HG02642 (cell line): Measurements from ENCODE around the gene APC2.
"Not testable (repeated sequence)": the region's sequence is repeated elsewhere in the genome, so short reads cannot be mapped to it uniquely, and the experiment has no call there.

ENCODE experiments used
- ATAC-seq: cut with Tn5 transposase; IDR thresholded peaks from one replicate; pipeline ENCODE4 v1.9.1; 2021; ENCODE audit warnings: mild to moderate bottlenecking; ENCODE audit not compliant: unreplicated experiment, poor library complexity

Gene APC2

DNA sequence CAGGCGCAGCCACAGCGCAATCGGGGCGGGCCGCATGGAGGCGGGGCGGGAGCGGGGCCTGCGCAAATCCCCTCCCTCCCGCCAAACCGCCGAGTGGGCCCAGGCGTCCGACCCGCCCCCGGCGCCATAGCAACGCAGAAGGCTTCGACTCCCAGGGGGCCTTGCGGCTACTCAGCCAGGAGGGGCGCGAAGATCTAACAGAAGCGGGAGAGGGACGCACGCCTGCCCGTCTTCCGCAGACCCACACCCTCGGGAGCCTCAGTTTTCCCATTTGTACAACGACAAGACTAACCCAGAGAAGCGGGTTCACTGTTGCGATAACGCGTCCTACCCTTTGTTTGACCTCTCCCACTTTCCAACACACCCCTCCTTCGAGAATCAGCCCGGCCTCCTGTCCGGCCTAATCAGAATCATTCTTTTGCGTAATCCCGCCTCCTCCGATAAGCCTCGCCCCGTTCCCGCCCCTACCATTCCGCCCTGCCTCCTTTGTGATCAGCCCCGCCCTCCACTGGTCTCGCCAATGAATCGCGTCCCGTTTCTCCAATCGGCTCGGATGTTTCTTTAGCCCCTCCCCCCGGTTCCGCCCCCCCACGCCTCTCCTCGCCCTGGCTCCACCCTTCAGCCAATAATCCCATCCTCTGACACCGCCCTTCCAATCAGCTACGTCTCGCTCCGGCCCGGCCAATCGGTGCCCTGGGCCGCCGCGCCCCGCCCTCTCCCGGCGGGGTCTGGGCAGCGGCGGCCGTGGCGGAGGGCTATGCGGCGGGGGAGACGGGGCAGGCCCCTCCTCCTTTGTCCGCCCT lies 40.6 kb downstream of the APC2 start, which contains the start of gene PCSK4:
Gene PCSK4, minus strand, starts transcription at position 40 of the 803 bp plus-strand sequence. Its CDS starts 4 bp downstream, at position 36.
- peak; percentile 81 for ATAC-seq

GRCh38 chr19:1491114-1491848 lies 41.4 kb downstream of the APC2 start, which contains the start of gene REEP6:
Gene REEP6 (plus strand): TSS chr19:1491181. CDS start chr19:1491270, 89 bp downstream.
- no peak for ATAC-seq

DNA sequence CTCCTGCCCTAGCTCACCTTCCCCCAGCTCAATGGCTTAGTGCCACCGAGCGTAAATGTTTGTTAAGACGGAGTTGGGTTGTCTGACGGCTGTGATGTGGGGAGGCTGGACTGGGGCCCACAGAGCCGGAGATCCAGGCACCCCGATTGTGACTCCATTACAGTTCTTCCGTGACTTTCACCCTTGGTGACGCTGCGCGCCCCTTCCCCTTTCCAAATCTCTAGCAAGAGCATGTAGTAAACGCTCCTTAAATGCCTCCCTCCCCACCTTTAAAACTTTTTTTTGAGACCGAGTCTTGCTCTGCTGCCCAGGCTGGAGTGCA lies 41.9 kb downstream of the APC2 start:
- no peak for ATAC-seq

DNA sequence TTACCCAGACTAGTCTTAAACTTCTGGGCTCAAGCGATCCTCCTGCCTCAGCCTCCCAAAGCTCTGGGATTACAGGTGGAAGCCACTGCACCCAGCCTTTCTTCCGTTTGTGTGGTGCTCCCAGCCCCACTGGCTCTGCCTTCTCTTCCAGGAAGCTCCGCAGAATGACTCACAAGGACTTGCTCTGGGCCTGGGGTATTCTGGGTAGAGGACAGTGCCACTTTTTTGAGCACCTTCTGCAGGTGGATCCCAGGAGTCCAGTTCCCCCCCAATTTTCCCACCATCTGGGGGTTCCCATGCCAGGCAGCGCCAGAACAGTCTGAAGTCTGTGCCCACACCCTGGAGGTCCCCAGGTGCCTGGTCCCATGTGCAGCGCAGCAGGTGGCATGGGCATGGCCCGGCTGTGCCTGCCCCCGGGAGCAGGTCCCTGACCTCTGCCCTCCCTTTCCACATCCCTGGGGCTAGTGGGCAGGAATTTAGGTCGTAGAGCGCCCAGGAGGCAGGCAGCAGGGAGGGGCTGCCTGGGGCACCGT lies 42.6 kb downstream of the APC2 start:
- ATAC-seq = no peak

- ATAC-seq = no peak
Measured at GRCh38 chr19:1494115-1494815, 44.3 kb downstream of the APC2 start.

GRCh38 chr19:1495051-1495798 lies 45.3 kb downstream of the APC2 start:
- ATAC-seq = no peak

GRCh38 chr19:1495799-1496713 lies 46.1 kb downstream of the APC2 start:
- no peak for ATAC-seq

- no peak for ATAC-seq
Measured at GRCh38 chr19:1496714-1497577, 47.0 kb downstream of the APC2 start.

DNA sequence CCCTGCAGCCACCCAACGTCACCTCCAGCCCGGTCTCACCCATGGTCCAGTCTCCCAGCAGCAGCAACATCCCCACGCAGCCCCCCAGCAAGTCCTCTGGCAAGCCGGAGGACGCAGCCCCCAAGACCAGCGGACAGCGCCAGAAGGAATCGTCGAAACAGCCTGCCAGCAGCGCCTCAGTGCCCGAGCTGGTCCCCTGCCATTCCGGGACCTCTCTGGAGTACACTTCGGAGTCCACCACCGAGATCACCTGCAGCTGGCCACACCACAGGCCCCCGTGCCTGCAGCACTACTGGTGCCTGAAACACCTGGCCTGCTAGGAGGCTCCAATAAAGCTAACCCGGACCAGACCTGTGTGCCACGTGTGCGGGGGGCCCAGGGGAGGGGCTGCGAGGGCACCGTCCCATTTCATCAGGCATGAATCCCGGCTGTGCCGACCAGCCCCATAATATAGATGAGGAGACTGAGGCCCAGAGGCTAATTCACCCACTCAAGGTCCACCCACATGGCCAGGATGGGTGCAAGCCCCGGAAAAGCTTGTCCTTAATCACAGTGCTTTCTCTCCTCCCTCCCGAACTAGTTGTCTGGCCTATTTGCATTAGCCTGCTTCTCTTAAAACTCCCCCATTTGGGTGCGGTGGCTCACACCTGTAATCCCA lies 47.8 kb downstream of the APC2 start:
- no peak for ATAC-seq

DNA sequence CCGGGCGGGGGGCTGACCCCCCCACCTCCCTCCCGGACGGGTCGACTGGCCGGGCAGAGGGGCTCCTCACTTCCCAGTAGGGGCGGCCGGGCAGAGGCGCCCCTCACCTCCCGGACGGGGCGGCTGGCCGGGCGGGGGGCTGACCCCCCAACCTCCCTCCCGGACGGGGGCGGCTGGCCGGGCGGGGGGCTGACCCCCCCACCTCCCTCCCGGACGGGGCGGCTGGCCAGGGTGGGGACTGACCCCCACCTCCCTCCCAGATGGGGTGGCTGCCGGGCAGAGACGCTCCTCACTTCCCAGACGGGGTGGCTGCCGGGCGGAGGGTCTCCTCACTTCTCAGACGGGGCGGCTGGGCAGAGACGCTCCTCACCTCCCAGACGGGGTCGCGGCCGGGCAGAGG lies 49.3 kb downstream of the APC2 start:
- ATAC-seq = not testable (repeated sequence)

DNA sequence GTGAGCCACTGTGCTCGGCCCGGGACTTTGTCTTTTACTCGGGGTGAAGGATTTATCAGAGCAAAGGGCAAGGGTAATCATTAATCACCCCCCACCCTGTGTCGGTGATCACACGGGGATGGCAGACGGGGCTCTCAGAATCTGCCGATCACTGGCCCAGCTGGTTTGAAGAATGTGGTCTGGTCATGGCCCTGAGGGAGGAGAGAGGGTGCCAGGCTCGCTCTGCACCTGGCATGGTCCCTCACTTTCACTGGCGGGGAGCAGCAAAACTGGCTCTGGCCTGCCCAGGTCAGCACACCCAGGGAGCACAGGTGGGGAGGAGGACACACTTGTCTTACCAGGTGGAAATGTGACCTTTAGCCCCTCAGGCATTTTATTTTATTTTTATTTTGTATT lies 51.3 kb downstream of the APC2 start:
- no peak for ATAC-seq

DNA sequence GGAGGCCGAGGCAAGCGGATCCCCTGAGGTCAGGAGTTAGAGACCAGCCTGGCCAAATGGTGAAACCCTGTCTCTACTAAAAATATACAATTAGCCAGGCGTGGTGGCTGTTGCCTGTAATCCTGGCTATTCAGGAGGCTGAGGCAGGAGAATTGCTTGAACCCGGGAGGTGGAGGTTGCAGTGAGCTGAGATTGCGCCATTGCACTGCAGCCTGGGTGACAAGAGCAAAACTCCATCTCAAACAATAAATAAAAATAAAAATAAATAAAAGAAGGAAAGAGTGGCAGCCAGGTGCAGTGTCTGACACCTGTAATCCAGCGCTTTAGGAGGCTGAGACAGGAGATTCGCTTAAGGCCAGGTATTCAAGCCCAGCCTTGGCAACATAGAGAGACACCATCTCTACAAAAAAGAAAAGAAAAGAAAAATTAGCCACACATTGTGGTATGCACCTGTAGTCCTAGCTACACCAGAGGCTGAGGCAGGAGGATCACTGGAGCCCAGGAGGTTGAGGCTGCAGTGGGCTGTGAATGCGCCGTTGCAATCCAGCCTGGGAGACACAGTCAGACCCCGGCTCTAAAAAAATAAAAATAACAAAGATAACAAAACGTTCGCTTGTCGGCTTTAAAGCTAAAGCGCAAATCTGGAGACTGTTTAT lies 52.6 kb downstream of the APC2 start:
- ATAC-seq = no peak

DNA sequence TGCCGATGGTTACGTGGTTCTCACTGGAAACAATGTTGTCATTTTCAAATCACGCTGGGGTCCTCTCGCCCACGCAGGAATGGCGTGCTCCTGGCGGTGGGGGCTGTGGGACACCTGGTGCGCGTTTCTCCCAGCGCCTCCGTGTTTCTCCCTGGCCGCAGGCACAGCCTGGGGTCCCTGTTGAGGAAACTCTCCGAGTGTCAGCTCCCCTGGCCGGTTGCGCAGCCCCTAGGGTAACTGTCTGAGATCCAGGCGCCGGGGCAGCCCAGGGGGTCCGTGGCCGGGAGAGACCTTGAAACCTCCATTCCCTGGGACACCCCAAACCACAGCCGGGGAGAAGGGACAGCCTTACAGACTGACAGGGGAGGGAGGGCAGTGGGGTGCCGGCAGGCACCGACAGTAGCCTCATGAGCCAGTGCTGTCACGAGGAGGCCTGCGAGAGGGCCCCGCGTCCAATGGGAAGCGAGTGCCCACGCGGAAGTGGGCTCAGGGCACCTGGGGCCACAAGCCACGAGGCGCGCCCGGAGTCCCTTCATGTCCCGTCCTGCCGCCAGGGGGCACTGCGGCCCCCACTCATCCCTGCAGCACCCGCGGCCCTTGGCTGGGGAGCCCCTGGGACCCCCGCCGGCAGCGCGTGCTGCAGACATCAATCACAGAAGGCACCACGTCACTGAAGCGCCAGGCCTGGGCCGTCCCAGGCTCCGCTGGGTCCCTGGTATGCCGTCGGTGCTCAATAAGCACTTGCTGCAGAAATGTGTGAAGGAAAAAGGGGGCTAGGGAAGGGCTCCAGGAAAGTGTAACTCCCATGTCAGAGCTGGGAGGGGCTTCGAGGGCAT lies 53.4 kb downstream of the APC2 start:
- ATAC-seq = no peak

DNA sequence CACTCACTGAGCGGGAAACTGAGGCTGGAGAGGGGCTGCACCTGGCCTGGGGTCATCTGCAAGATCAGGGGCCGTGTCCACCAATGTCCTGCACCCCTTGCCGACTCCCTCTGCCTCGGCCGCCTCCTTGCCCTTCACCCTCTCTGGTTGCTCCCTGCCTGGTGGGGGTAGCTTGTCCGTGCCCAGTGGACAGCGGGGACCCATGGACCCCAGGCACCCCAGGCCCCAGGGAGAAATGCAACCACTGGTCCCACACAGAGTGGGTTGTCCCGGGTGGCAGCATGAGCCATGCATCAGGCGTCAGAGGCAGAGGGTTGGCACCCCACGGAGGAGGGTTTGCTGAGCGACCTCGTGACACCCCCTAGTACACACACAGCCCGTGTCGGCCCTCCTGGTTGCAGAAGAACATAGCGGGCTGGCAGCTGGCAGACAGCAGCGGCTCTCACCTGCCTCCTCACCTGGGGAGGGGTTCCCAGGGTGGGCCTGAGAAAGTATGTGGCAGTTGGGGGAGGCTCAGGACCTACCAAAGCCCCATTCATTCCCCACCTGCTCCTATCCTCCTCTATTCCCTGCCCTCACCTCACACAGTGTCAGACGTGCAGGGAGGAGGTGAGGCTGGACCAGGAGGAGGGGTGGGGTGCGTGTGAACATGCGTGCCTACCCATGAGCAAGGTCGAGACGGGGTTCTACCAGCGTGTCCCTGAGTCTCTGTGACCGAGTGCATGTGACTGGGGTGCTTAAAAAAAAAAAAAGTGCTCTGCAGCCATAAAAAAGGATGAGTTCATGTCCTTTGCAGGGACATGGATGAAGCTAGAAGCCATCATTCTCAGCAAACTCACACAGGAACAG lies 54.2 kb downstream of the APC2 start:
- no peak for ATAC-seq

GRCh38 chr19:1505012-1505411 lies 55.1 kb downstream of the APC2 start:
- no peak for ATAC-seq
